ENCODE measurements around the gene NFKB1. TPM values are rescaled to one million over a fixed set of nuclear protein-coding genes. Genes with fewer than 3 reads are reported as not detected.

Gene NFKB1
- total RNA-seq, 2 donors from 2014 or later = 23.7 to 25.6 TPM

- intact Hi-C loops (cut with DNase I) = loop anchor here in 1 of 2 donors (10.0 kb wide), 1 partner anchor 175 kb away; no protein-coding TSS in a partner anchor
- no peak for DNase-seq
- no peak for ATAC-seq
Measured at GRCh38 chr4:102629673-102630072, 128.5 kb downstream of the NFKB1 start.

GRCh38 chr4:102631616-102632015 lies 130.5 kb downstream of the NFKB1 start:
- intact Hi-C loops (cut with DNase I) = no loop called here
- DNase-seq (no peak), ATAC-seq (no peak)

DNA sequence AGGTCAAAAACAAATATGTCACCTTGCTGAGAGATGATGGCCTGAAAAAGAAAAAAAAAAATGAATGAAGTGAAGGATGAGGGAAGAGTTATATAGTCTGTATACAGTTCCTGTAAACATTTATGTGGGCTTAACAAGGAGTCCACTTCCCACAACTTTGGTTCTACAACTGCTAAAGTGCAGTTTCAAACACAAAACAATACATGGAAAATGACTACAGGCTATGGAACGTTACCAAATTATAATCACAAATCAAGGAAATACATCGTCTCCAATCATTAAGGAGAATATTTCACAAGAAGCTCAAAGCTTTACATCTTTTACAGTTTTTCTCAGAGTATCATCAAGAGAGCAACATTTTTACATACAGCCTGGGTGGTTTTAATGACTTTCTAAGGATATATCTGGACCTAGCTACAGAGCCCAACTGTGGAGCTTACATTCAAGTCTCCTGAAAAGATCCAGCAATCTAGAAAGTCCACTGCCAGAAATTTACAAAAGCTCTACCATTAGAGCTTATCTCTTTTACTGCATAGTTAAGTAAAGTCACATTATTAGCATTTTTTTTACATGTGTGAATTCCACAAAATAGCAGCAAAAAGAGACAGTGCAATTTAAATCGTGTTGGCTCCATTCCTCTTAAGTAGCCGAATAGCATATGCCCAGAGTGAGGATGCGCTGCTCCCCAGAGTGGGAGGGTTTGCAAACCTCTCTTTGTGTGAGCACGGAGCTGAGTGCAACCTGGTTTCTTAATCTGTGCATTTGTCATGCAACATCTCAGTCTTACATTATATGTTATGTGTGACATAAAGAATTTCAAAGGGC lies 131.3 kb downstream of the NFKB1 start:
- ATAC-seq (no peak), DNase-seq (no peak)
- intact Hi-C loops (cut with DNase I) = no loop called here

- ATAC-seq (no peak), DNase-seq (no peak)
- intact Hi-C loops (cut with DNase I) = no loop called here
Measured at GRCh38 chr4:102633100-102633499, 131.9 kb downstream of the NFKB1 start.

- ATAC-seq (no peak), DNase-seq (no peak)
- intact Hi-C loops (cut with DNase I) = no loop called here
Measured at GRCh38 chr4:102637391-102637790, 136.2 kb downstream of the NFKB1 start.

DNA sequence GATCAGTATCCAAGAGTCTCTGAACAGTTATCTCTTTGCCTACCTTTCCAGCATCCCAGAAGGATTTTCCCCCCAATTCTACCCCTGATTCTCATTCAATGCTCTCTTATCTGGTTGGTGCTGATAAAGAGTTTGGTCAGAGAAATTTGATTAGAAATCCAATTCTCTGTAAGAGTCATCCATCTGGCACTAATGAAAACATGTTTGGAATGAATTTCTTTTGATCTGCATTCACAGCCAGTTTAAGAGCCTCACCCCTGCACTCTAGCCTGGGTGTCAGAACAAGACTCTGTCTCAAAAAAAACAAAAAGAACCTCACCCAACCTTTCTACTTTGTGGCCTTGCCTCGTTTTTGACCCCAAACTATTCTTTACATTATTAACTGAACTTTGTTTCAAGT lies 137.5 kb downstream of the NFKB1 start:
- DNase-seq (no peak), ATAC-seq (no peak)
- intact Hi-C loops (cut with DNase I) = no loop called here

DNA sequence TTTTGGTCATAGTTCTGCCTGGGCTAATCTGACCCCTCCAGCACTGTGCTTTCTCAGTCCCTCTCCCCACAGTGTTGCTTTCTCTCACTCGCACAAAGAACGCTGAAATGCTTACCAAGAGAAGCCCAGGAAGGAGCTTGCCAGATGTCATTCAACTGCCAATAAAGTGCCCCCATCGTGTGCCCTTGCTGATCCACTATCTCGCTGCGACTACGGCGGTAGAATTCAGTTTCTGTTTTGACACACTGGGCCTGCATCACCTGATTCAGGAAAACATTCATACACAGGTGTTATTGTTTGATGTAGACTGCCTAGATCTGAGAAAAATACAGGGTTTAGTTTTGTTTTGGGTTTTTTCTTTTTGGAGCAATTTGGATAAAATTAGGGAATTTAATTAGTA lies 138.4 kb downstream of the NFKB1 start:
- intact Hi-C loops (cut with DNase I) = no loop called here
- DNase-seq (no peak), ATAC-seq (no peak)

GRCh38 chr4:102640669-102641068 lies 139.5 kb downstream of the NFKB1 start:
- intact Hi-C loops (cut with DNase I) = no loop called here
- DNase-seq (no peak), ATAC-seq (no peak)

DNA sequence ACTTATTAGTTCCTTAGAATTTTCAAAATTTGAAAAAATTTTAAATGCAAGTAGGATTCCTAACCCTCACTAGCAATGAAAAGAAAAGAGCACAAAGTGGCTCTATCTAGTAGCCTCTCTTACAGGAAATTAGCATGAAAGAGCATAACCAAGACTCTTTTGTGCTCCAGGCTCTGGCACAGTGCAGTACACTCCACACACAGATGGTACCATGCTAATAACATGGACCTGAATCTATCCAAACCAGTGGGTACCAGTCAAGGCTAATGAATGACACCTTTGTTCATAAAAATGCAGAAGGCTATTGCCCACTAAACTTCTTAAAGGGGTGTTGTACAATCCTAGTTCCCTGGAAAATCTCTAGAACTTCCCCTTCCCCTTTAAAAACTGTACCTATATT lies 140.6 kb downstream of the NFKB1 start:
- ATAC-seq (no peak), DNase-seq (no peak)
- intact Hi-C loops (cut with DNase I) = no loop called here

DNA sequence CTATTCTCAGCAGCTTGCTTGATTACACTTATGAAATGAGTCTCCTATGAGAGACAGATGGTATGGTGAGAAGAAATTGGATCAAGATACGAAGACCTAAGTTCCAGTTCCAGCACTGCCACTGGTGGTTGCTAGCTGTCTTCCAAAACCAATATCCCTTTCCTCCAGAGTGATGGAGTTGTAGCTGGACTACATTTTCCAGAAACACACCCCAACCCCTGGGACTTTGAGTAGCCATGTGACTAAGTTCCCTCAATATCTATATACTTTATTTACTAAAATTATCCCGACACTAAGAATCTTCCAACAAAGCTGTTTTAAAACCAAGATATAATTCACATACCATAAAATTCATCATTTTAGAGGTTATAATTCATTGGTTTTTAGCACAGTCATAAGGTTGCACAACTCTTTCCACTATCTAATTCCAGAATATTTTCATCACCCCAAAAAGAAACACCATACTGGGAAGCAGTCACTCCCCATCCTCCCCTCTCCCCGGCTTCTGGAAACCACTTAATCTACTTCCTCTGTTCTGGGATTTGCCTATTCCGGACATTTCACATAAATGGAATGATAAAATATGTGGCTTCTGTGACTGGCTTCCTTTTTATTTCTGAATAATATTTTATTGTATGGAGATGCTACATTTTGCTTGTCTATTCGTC lies 141.6 kb downstream of the NFKB1 start:
- ATAC-seq (peak; percentile 80 to 81), DNase-seq (peak; percentile 24)
- intact Hi-C loops (cut with DNase I) = no loop called here

- intact Hi-C loops (cut with DNase I) = no loop called here
- ATAC-seq (peak; percentile 51 to 54), DNase-seq (no peak)
Measured at GRCh38 chr4:102647117-102647516, 146.0 kb downstream of the NFKB1 start.

DNA sequence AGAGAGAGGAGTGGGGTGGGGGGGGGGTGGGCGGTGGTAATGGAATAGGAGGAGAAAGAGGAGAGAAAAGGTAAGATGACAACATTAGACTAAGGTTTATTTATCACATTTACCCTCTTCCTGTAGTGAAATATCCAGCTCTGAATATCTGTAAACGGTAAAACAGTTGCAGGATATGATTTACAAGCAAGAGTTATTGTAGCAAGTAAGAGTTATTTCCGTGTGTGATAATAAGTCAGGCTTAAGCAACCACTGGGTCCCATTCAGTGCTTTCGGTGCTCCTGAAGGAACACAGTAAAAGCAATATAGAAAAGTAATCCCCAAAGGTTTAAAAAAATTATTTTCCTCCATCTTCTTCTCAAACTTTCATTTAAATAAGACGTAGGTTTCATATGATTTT lies 156.0 kb downstream of the NFKB1 start:
- intact Hi-C loops (cut with DNase I) = no loop called here
- DNase-seq (no peak), ATAC-seq (no peak)

- ATAC-seq = peak in 1 of 2 donors; percentile 25
- intact Hi-C loops (cut with DNase I) = no loop called here
Measured at GRCh38 chr4:102663073-102663472, 161.9 kb downstream of the NFKB1 start.

DNA sequence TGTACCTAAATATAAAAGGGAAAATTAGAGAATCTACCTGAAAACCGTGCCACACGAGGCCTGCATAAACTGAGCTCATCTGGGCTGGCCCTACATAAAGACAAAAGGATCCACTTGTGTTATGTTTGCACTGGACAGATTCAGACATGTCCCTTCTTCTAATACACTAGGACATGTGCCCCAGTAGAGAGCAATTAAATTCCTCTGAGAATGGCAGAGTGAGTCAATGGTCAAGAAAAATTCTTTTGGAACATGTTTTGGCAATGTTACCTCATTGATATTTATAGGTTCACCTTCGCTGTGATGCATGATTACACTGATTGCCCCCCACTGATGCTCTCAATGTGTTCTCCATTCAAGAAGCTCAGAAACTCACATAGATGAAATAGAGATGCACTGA lies 164.4 kb downstream of the NFKB1 start:
- ATAC-seq (no peak), DNase-seq (no peak)
- intact Hi-C loops (cut with DNase I) = no loop called here

More at GRCh38 chr4:102663073-102663472, 161.9 kb downstream of the NFKB1 start:
- DNase-seq = no peak

Other genes starting within 250 kb of the NFKB1 start
- 10 to 100 TPM; 42.4 to 66.6 TPM for gene SLC39A8, start 155.9 kb upstream of the NFKB1 start, total RNA-seq

Data from left cardiac atrium (tissue), 4 donors.